K562 (cell line): ENCODE measurements around the gene BMP6.

Experiments used
- FOS ChIP-seq: IDR thresholded peaks from 3 replicates; pipeline ENCODE4 v1.6.1; 2011; ENCODE audit not compliant: insufficient read length; ENCODE audit errors: extremely low read depth
- SETDB1 ChIP-seq: IDR thresholded peaks from one replicate; pipeline ENCODE4 v1.6.1; 2012; ENCODE audit warnings: low read length, control low read depth, inconsistent platforms
- SMAD4 ChIP-seq: fragments of 250-450 bp; sonication (Bioruptor Pico); conservative IDR thresholded peaks from 2 replicates; pipeline ENCODE4 v1.8.0; 2021; ENCODE audit warnings: inconsistent platforms, mild to moderate bottlenecking, moderate library complexity

DNA sequence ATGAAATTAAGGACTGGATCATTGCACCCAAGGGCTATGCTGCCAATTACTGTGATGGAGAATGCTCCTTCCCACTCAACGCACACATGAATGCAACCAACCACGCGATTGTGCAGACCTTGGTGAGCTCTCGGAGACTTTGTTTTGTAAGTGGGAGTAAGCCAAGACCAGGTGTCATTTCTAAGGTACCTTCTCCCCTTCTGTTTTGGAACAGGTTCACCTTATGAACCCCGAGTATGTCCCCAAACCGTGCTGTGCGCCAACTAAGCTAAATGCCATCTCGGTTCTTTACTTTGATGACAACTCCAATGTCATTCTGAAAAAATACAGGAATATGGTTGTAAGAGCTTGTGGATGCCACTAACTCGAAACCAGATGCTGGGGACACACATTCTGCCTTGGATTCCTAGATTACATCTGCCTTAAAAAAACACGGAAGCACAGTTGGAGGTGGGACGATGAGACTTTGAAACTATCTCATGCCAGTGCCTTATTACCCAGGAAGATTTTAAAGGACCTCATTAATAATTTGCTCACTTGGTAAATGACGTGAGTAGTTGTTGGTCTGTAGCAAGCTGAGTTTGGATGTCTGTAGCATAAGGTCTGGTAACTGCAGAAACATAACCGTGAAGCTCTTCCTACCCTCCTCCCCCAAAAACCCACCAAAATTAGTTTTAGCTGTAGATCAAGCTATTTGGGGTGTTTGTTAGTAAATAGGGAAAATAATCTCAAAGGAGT lies 154.2 kb downstream of the BMP6 start:
- TF ChIP-seq FOS (no peak), SMAD4 (no peak), SETDB1 (no peak)
